Tibial artery (tissue), 4 donors: ENCODE measurements around the gene HSP90AB1.

Experiments
- DNase-seq, 2 donors: peaks; one replicate each; pipeline ENCODE4 v3.0.0-alpha.2; 2019
- H3K27ac ChIP-seq, 2 donors: fragments of 200-600 bp; sonication (generic) in 1 of 2; 1 replicate in 1 of 2; 2 replicates in 1 of 2; pipeline ENCODE4 v1.5.1; 2018 to 2019; ENCODE audit warnings: mild to moderate bottlenecking in 1 of 2
- H3K27me3 ChIP-seq, 2 donors: fragments of 200-600 bp; sonication (generic) in 1 of 2; one replicate each; pipeline versions ENCODE4 v1.5.1 to v1.6.0; 2016 to 2019
- H3K36me3 ChIP-seq, 3 donors: fragments of 200-600 bp; sonication (generic) in 2 of 3; one replicate each; pipeline ENCODE4 v1.5.1; 2016 to 2019; ENCODE audit warnings: mild to moderate bottlenecking in 2 of 3
- H3K4me1 ChIP-seq, 4 donors: fragments of 200-600 bp; sonication (generic) in 2 of 4; 1 replicate in 3 of 4; 2 replicates in 1 of 4; pipeline ENCODE4 v1.5.1; 2016 to 2019
- H3K4me3 ChIP-seq, 2 donors: fragments of 200-600 bp; sonication (generic) in 1 of 2; 1 replicate in 1 of 2; 2 replicates in 1 of 2; pipeline ENCODE4 v1.5.1; 2018 to 2019; ENCODE audit warnings: mild to moderate bottlenecking in 2 of 2
- H3K9me3 ChIP-seq, 3 donors: fragments of 200-600 bp; sonication (generic) in 1 of 3; one replicate each; pipeline ENCODE4 v1.5.1; 2016 to 2019
- intact Hi-C: fragments of 100-400 bp; cut with DNase I; formaldehyde crosslinking; loops from one replicate; pipeline ENCODE4 v1.15.0; 2023; ENCODE audit warnings: low total_unique reads
- TF ChIP-seq, protein P1 (sequence below), 2 experiments: fragments of 200-600 bp in 1 of 2; fragments of 450-650 bp in 1 of 2; IDR thresholded peaks; one replicate each; pipeline ENCODE4 v1.5.1; 2017 to 2019; ENCODE audit warnings: antibody characterized with exemption in 2 of 2, mild to moderate bottlenecking in 1 of 2, moderate library complexity in 1 of 2

Gene HSP90AB1

DNA sequence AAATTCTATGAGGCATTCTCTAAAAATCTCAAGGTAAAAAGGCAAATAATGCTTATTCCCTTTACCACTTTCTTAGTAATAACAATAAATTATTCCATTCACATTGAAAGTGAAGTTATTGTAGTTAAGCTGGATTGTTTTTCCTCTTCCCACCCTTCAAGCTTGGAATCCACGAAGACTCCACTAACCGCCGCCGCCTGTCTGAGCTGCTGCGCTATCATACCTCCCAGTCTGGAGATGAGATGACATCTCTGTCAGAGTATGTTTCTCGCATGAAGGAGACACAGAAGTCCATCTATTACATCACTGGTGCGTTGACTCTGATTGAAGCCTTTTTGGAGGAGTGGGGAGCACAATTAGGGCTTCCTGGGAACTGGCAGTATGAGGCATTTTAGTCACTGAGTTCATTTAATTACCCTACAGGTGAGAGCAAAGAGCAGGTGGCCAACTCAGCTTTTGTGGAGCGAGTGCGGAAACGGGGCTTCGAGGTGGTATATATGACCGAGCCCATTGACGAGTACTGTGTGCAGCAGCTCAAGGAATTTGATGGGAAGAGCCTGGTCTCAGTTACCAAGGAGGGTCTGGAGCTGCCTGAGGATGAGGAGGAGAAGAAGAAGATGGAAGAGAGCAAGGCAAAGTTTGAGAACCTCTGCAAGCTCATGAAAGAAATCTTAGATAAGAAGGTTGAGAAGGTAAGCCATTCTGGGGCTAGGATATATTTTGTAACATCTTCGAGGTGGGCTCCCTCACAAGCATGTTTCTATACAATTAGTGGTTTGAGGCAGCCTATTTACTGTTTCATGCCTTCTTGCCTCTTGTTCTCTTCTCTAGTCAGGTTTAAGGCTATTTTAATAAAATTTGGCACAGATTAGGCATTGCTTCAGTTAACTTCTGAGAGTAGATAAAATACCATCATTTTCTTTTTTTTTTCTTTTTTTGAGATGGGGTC is 4.9 kb downstream of the HSP90AB1 start:
- Histone ChIP-seq H3K9me3 (no peaks in the 10 kb centered on the region), H3K36me3 (peaks cover 61 to 71% (median 70%) of the 10 kb centered on the region in 3 donors), H3K4me3 (no peak overlapping the region), H3K27me3 (no peaks in the 10 kb centered on the region), H3K27ac (no peak overlapping the region), H3K4me1 (peaks cover 0 to 40% (median 35%) of the 10 kb centered on the region in 4 donors)
- TF ChIP-seq, protein P1, sequence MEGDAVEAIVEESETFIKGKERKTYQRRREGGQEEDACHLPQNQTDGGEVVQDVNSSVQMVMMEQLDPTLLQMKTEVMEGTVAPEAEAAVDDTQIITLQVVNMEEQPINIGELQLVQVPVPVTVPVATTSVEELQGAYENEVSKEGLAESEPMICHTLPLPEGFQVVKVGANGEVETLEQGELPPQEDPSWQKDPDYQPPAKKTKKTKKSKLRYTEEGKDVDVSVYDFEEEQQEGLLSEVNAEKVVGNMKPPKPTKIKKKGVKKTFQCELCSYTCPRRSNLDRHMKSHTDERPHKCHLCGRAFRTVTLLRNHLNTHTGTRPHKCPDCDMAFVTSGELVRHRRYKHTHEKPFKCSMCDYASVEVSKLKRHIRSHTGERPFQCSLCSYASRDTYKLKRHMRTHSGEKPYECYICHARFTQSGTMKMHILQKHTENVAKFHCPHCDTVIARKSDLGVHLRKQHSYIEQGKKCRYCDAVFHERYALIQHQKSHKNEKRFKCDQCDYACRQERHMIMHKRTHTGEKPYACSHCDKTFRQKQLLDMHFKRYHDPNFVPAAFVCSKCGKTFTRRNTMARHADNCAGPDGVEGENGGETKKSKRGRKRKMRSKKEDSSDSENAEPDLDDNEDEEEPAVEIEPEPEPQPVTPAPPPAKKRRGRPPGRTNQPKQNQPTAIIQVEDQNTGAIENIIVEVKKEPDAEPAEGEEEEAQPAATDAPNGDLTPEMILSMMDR (IDR thresholded peaks at IDR 0.05): no peak
- no peak for DNase-seq
- intact Hi-C loops: no loop called here

DNA sequence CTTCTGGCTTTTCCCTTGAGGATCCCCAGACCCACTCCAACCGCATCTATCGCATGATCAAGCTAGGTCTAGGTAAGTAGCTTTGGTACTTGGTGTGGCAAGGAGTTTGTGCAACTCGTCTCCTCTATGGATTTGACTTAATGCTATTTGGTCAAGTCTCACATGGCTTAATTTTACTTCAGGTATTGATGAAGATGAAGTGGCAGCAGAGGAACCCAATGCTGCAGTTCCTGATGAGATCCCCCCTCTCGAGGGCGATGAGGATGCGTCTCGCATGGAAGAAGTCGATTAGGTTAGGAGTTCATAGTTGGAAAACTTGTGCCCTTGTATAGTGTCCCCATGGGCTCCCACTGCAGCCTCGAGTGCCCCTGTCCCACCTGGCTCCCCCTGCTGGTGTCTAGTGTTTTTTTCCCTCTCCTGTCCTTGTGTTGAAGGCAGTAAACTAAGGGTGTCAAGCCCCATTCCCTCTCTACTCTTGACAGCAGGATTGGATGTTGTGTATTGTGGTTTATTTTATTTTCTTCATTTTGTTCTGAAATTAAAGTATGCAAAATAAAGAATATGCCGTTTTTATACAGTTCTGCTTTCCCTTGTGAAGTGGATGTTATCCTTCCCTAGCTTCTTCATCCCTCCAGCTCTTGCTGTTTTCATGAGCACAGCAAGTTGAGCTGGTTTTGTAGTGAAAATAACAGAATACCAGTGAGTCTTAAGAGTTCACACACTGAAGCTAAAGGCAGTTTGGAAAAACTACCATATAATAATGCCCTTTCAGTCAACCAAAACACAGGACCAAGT is 6.6 kb downstream of the HSP90AB1 start:
- intact Hi-C loops: no loop called here
- Histone ChIP-seq H3K9me3 (no peaks in the 10 kb centered on the region), H3K36me3 (peaks cover 61 to 71% (median 70%) of the 10 kb centered on the region in 3 donors), H3K4me1 (peaks cover 0 to 43% (median 36%) of the 10 kb centered on the region in 4 donors), H3K4me3 (no peak overlapping the region), H3K27me3 (no peaks in the 10 kb centered on the region), H3K27ac (no peak overlapping the region)
- DNase-seq: no peak
- TF ChIP-seq, protein P1 (IDR thresholded peaks at IDR 0.05): peak in 1 of 2 experiments; percentile 29

DNA sequence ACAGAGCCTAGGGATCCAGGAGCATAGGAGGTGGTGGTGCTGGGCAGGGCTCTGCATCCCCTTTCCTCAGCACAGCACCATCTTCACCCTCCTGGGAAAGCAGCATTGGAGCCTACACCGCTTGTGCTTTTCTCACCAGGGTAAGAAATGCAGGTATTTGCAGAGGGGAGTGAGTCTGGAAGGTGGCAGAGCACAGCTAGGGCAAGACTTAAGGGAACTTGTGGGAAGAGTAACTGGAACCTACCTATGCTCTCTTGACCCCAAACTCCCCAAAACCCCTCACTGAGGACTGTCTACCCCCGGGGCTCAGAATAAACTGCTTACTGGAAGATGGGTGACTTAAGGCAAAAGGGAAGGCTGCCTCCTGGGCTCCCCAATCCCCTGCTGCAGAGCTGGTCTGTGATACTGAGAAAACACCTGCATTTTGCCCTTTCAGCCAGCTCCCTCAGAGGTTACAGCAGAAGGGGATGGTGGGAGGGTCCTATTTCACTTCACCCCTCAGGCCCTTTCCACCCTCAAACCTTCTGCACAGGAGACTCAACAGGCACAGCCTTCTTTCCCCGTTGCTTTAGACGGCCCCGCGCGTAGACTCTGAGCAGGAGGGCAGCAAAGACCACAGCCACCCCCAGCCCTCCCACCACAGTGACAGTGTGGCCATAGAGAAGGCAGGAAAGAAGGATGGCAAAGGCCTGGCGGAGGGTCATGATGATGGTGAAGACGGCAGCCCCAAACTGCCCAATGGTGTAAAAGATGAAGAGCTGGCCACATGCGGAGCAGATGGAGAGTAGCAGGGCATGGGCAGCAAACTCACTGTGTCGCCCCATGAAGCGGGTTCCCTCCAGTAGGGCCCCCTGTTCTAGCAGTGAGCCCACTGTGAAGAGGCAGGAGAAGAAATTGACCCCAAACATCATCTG is 7.5 kb downstream of the HSP90AB1 start:
- intact Hi-C loops: loop anchor here (5.0 kb wide), 1 partner anchor 82 kb away; no protein-coding TSS in a partner anchor
- Histone ChIP-seq H3K4me3 (no peak overlapping the region), H3K4me1 (peaks cover 0 to 35% (median 27%) of the 10 kb centered on the region in 4 donors), H3K36me3 (peaks cover 55 to 65% (median 61%) of the 10 kb centered on the region in 3 donors), H3K27me3 (no peaks in the 10 kb centered on the region), H3K27ac (no peak overlapping the region), H3K9me3 (no peaks in the 10 kb centered on the region)
- DNase-seq: no peak
- TF ChIP-seq, protein P1 (IDR thresholded peaks at IDR 0.05): no peak

DNA sequence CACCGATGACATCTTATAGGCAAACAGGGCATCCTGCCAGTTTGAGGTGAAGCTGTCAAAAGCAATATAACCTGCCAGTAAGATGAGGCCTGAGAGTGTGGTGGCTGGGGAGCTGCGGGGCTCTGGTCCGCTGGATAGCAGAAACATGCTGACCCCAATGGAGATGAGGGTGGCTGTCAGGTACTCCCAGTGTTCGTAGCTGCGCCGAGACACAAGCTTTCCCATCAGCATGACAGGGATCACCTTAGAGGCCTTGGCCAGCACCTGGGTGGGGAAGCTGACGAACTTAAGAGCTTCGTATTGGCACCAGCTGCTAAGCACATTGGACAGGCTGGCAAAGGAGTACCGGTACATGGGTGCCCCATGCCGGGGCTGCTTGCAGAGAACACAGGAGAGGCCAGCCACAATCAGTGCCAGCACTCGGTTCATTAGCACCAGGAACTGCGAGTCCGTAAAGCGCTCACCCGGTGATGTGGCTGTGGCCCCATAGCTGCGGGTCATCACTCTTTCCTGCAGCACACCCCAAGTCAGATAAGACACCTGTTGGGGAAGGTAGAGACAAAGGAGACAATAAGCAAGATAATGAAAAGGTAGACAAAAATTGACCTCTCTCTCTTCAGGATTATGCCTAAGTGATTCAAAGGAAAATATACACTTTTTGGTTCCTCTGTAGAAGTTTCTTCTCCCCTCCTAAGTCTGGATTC is 8.4 kb downstream of the HSP90AB1 start:
- DNase-seq: no peak
- intact Hi-C loops: loop anchor here (5.0 kb wide), 1 partner anchor 83 kb away; no protein-coding TSS in a partner anchor
- Histone ChIP-seq H3K27me3 (no peaks in the 10 kb centered on the region), H3K36me3 (peaks cover 47 to 65% (median 57%) of the 10 kb centered on the region in 3 donors), H3K4me1 (peaks cover 0 to 30% (median 21%) of the 10 kb centered on the region in 4 donors), H3K27ac (no peak overlapping the region), H3K9me3 (no peaks in the 10 kb centered on the region), H3K4me3 (no peak overlapping the region)
- TF ChIP-seq, protein P1 (IDR thresholded peaks at IDR 0.05): no peak
